ENCODE results near the gene ARFGAP1.

DNA sequence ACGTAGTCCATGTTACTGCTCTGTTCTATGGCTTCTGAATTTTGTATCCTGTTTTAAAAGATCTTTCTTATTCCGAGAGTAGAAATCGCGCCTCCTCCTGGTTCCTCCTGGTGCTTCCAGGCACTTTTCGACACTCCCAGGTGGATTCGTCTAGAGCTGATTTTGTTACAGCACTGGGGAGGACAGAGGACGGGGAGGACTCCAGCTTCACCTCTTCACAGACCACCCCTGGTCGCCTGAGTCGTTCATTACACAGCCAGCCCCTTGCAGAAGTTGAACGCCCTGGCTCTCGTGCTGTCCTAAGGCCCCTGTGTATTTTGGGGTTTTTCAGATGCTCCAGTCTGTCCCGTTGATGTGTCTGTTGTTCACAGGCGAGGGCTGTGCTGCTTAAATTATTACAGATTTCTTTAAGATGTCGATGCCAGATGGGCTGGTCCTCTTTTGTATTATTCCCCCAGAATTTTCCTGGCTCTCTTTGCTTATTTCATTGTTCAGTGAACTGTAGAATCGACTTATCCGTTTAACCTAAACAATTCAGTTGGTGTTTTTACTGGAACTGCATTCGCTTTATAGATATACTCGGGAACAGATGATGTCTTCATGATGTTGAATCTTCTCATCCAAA is 50.9 kb downstream of the ARFGAP1 start:
- TF ChIP-seq ZNF263 (CRISPR knock-in tag; IDR thresholded peaks at IDR 0.05; ENCODE audit: low read depth) (no peak), FOXP1 (CRISPR knock-in tag; IDR thresholded peaks at IDR 0.05; ENCODE audit: borderline replicate concordance) (no peak), NR2C2 (CRISPR knock-in tag; IDR thresholded peaks at IDR 0.05) (no peak), ETV6 (CRISPR knock-in tag; IDR thresholded peaks at IDR 0.05) (no peak), FOXJ3 (CRISPR knock-in tag; IDR thresholded peaks at IDR 0.05; ENCODE audit: borderline replicate concordance) (no peak), ESRRA (CRISPR knock-in tag; IDR thresholded peaks at IDR 0.05; ENCODE audit: borderline replicate concordance) (no peak)
- TF ChIP-seq, protein P1, sequence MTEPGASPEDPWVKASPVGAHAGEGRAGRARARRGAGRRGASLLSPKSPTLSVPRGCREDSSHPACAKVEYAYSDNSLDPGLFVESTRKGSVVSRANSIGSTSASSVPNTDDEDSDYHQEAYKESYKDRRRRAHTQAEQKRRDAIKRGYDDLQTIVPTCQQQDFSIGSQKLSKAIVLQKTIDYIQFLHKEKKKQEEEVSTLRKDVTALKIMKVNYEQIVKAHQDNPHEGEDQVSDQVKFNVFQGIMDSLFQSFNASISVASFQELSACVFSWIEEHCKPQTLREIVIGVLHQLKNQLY (CRISPR knock-in tag; IDR thresholded peaks at IDR 0.05) = no peak
- TF ChIP-seq, protein P2, sequence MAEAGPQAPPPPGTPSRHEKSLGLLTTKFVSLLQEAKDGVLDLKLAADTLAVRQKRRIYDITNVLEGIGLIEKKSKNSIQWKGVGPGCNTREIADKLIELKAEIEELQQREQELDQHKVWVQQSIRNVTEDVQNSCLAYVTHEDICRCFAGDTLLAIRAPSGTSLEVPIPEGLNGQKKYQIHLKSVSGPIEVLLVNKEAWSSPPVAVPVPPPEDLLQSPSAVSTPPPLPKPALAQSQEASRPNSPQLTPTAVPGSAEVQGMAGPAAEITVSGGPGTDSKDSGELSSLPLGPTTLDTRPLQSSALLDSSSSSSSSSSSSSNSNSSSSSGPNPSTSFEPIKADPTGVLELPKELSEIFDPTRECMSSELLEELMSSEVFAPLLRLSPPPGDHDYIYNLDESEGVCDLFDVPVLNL (CRISPR knock-in tag; IDR thresholded peaks at IDR 0.05; ENCODE audit: borderline replicate concordance, low read depth) = no peak
- TF ChIP-seq, protein P3, sequence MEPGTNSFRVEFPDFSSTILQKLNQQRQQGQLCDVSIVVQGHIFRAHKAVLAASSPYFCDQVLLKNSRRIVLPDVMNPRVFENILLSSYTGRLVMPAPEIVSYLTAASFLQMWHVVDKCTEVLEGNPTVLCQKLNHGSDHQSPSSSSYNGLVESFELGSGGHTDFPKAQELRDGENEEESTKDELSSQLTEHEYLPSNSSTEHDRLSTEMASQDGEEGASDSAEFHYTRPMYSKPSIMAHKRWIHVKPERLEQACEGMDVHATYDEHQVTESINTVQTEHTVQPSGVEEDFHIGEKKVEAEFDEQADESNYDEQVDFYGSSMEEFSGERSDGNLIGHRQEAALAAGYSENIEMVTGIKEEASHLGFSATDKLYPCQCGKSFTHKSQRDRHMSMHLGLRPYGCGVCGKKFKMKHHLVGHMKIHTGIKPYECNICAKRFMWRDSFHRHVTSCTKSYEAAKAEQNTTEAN (CRISPR knock-in tag; IDR thresholded peaks at IDR 0.05) = no peak
- TF ChIP-seq, protein P4, sequence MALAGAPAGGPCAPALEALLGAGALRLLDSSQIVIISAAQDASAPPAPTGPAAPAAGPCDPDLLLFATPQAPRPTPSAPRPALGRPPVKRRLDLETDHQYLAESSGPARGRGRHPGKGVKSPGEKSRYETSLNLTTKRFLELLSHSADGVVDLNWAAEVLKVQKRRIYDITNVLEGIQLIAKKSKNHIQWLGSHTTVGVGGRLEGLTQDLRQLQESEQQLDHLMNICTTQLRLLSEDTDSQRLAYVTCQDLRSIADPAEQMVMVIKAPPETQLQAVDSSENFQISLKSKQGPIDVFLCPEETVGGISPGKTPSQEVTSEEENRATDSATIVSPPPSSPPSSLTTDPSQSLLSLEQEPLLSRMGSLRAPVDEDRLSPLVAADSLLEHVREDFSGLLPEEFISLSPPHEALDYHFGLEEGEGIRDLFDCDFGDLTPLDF (CRISPR knock-in tag; IDR thresholded peaks at IDR 0.05) = no peak
